PC-9 (cell line): ENCODE data around the gene SLC25A26.

Experiments used
- CTCF ChIP-seq: fragments of 200-600 bp; sonication (generic); conservative IDR thresholded peaks from 2 replicates; pipeline ENCODE4 v1.6.1; 2017; ENCODE audit warnings: mixed run types, antibody characterized with exemption, mild to moderate bottlenecking, moderate library complexity
- EZH2 ChIP-seq: fragments of 200-600 bp; sonication (generic); IDR thresholded peaks from 2 replicates; pipeline ENCODE4 v1.8.0; 2017; ENCODE audit warnings: antibody characterized with exemption, low read depth

- TF ChIP-seq CTCF (no peak), EZH2 (no peak)
Observed at GRCh38 chr3:66181764-66182163, 39.0 kb upstream of the SLC25A26 start.
